HG02588 (cell line): ENCODE measurements around the gene IBA57.

Experiments
- ATAC-seq: cut with Tn5 transposase; IDR thresholded peaks from one replicate; pipeline ENCODE4 v1.9.1; 2021; ENCODE audit warnings: mild to moderate bottlenecking, moderate library complexity; ENCODE audit not compliant: unreplicated experiment

Gene IBA57

DNA sequence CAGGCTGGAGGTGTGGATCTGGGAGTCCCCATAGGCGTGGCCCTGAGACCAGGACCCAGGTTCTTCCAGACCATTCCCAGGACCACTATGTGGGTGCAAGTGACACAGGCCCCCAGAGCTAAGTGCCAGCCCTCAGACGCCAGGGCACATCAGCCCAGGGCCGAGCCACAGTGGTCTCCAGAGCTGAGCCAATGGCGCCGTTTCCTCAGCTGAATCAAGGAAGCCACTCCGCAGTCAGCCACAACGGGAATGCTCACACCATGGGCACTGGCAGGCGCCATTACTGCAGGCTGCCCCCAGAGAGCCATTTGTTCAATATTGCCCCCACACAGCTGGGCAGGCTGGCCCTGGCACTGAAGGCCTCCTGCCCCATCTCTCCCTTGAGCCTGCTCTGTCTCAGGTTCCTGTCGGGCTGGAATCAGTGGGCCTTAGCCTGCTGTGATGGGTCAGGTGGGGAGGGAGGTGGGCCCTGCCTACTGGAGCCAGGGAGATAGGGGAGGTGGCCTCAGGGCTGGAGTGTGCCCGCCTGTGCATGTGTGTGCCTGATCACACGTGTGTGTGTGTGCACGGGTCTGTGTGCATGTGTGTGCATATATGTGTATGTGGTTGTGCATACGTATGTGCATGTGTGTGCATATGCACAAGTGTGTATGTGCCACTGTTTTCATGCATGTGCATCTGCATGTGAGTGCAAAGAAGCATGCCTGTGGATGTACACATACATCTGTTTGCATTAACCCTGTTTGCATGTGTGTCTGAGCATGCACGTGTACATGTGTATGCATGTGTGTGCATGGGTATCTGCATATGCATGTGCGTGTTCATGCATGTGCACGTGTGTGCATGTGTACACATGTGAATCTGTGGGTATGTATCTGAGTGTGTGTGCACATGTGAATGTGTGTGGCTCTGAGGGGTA, 9.7 kb upstream of the IBA57 start:
- ATAC-seq, result no peak

DNA sequence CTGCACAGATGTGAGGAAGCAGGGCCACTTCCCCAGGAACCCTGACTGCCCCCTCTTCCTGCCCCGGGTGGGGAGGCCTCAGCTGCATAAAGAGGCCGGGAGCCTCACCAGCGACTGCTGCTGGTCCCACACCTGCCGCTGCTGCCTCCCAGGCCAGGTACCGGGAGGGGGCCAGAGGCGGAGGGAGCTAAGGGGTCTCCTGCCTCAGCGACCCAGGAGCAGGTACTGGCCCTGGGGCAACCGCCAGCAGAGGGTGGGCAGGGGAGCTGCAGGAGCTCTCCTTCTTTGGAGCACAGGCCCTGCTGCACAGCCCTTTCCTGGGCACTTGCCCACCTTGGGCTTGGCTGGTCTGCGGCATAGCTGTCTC, 9.1 kb upstream of the IBA57 start:
- ATAC-seq, result no peak

- ATAC-seq, result no peak
These were observed 8.5 kb upstream of the IBA57 start for GRCh38 chr1:228156941-228157728.

GRCh38 chr1:228157729-228158126, 7.9 kb upstream of the IBA57 start:
- no peak for ATAC-seq

GRCh38 chr1:228158151-228159007, 7.2 kb upstream of the IBA57 start:
- ATAC-seq, result no peak

DNA sequence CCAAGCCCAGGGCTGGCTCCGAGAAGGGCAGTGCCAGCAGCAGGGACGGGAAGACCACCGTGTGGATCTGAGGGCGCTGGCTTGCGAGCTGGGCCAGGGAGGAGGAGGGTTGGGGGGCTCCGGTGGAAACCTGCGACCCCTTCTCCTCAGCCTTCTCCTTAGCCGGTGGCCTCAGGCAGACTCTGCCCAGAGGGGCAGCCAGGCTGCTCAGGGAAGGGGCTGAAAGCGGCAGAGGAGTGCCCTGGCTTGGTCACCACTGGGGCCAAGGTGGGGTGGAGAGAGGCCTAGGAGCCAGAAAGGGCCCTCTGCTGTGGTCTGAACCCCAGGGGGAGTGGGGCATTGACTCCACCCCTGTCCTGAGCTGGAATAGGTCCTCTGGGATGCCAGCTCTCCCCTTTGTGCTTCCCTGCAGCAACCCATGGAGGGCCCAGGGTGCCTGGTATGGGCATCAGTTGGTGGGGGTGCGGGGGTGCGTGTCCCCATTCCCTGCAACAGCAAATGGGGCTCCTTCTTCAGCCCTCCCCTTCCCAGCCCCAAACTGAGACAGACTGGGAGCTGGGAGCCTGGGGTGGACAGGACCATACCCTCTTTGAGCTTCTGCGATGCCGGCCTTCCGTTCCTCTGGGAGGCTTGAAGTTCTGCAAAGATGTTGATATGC, 6.5 kb upstream of the IBA57 start:
- ATAC-seq, result no peak

GRCh38 chr1:228160201-228160761, 5.3 kb upstream of the IBA57 start:
- no peak for ATAC-seq

DNA sequence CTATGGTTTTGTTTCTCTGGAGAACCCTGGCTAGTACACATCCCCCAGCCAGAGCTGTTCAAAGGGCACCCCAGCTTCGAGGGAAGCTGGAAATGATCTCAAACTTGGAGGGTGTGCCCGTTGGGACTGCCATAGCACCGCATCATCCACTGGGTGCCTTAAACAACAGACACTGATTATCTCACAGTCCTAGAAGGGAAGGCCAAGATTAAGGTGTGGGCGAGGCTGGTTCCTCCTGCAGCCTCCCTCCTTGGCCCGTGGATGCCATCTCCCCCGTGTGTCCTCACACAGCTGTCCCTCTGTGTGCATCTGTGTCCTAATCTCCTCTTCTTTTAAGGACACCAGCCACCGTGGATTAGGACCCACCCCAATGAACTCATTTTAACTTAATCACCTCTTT, 4.2 kb upstream of the IBA57 start:
- ATAC-seq, result no peak

GRCh38 chr1:228161866-228162265, 3.7 kb upstream of the IBA57 start:
- ATAC-seq, result no peak

DNA sequence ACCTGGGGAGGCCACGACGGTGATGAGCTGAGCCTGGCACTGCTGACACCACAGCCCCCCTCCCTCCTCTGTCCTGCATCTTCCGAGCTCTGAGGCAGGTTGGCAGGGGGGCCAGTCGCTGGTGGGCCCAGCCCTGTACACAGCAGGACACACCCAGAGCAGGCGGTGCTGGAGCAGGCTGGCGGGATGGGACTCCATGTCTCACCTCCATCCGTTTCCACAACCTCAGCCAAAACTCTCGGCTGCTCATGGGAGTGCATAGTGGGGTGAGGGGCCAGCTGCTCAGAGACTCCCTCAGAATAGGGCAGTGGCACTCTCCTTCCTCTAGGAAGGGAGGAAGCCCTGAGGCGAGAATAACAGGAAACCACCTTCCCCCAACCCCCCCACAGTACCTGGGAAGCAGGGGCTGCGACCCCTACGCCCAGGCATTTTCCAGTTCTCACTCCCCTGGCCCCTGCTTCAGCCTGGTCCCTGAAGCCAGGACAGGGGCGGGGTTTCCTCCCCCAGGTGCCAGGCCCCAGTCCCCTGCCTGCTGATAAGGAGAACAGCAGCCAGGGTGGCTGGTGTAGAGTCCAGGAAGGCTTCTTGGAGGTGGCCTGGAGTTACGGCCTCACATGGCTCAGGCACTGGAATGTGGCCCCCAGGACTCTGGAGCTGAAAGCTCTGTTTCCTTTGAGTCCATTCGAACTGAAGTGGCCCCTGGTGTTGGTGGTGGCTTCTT, 3.2 kb upstream of the IBA57 start:
- no peak for ATAC-seq

DNA sequence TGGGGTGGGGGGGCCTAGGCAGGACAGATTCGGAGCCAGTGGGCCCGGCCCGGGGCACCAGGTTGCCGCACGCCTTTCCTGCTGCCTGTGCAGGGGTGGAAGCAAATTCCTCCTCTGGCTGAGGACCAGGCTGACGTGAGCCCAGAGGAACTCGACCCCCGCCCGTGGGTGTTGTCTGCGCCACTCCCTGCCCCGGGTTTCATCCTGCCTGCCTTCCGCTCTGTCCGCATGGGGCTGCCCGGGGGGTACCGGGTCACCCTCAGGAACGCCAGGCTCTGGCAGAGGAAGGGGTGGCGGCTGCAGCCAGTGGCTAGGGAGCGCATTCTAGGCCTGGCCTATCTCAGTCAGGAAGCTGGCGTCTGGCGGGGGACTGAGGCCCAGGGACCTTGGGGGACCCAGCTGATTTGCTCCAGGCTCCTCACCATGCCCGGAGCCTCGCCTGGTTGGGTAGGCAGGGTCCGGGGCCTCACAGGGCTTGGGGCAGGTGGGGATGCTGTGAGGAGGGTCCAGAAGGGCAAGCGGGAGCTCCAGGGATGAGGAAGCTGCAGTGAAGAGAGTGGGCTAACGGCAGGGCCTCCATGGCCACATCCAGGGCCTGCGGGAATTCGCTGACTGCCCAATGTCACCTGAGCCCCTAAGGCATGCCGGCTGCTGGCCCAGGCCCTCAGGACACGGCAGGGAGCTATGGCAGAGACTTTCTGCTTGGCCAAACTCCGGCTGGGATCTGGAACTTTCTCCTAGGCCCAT, 2.4 kb upstream of the IBA57 start:
- ATAC-seq, result no peak

GRCh38 chr1:228163776-228164519, 1.7 kb upstream of the IBA57 start:
- ATAC-seq, result no peak

DNA sequence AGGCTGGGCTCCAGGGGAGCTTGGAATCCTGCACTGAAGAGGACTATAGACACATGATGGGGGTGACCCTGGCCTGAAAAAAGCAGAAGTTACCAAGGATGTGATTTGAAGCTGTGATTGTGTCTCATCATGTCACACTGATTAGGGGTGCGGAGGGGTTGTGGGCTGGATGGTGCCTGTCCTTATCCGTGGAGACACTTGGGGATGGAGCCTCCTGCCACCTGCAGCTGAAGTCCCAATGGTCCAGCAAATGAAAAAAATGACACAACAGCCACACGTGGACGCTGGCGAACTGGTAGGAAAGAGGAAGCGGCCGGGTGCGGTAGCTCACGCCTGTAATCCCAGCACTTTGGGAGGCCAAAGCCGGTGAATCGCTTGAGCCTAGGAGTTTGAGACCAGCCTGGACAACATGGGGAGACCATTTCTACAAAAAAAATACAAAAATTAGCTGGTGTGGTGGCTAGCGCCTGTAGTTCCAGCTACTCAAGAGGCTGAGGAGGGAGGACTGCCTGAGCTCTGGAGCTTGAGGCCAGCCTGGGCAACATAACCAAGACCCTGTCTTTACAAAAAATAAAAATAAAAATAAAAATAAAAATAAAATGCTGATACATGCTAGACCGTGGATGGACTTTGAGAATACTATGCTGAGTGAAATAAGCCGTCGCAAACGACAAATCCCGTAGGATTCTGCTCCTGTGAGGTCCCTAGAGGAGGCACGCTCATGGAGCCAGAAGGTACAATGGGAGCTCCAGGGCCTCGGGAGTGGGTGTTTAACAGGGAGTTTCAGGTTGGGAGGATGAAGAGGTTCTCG, 838 bp upstream of the IBA57 start:
- peak; percentile 0 for ATAC-seq

GRCh38 chr1:228166170-228166936, 749 bp downstream of the IBA57 start:
- ATAC-seq, result peak; percentile 7

- no peak for ATAC-seq
These were observed 3.1 kb downstream of the IBA57 start for GRCh38 chr1:228168563-228169270.

- no peak for ATAC-seq
These were observed 3.7 kb downstream of the IBA57 start for GRCh38 chr1:228169345-228169744.
